Thoracic aorta (tissue), 2 donors: ENCODE data around the gene PI4KB. TPM values are rescaled to one million over a fixed set of nuclear protein-coding genes. Genes with fewer than 3 reads are reported as not detected.

Experiments used
- ATAC-seq: fragments of 150-250 bp; one replicate; pipeline ENCODE4 v1.8.0; 2017; ENCODE audit warnings: low read depth; ENCODE audit not compliant: insufficient number of reproducible peaks, low FRiP score
- DNase-seq: peaks from one replicate; pipeline ENCODE4 v3.0.0-alpha.2; 2020; ENCODE audit warnings: low spot score
- H3K27ac ChIP-seq, 2 donors: fragments of 200-600 bp; sonication (generic); 1 replicate in 1 of 2; 2 replicates in 1 of 2; pipeline ENCODE4 v1.5.1; 2016; ENCODE audit warnings: mild to moderate bottlenecking in 2 of 2, moderate library complexity in 2 of 2
- H3K27me3 ChIP-seq: fragments of 200-600 bp; sonication (generic); replicated peaks from 2 replicates; pipeline ENCODE4 v1.6.0; 2016; ENCODE audit warnings: mild to moderate bottlenecking; ENCODE audit not compliant: insufficient read depth
- H3K36me3 ChIP-seq: fragments of 200-600 bp; sonication (generic); one replicate; pipeline ENCODE4 v1.5.1; 2016
- H3K4me1 ChIP-seq, 2 donors: fragments of 200-600 bp; sonication (generic); 1 replicate in 1 of 2; 2 replicates in 1 of 2; pipeline versions ENCODE4 v1.5.1 to v1.6.0; 2016; ENCODE audit warnings: low read depth in 2 of 2, mild to moderate bottlenecking in 1 of 2; ENCODE audit not compliant: control insufficient read depth in 1 of 2
- H3K4me3 ChIP-seq: fragments of 200-600 bp; sonication (generic); 2 replicates; pipeline ENCODE4 v1.5.1; 2016; ENCODE audit warnings: mild to moderate bottlenecking
- H3K9me3 ChIP-seq: fragments of 200-600 bp; sonication (generic); 2 replicates; pipeline ENCODE4 v1.5.1; 2016
- CTCF ChIP-seq: fragments of 200-600 bp; sonication (generic); IDR thresholded peaks from one replicate; pipeline ENCODE4 v1.5.1; 2019; ENCODE audit warnings: antibody characterized with exemption
- total RNA-seq, 2 donors: library from RNA; depleted of rRNA; stranded (reverse); fragments of >200 nt; gene quantifications; one replicate each; pipeline versions ENCODE4 v1.1.0 to v1.2.3, GENCODE V29; 2016

Gene PI4KB
- total RNA-seq, 2 donors from 2014 or later: 60.1 to 63.1 TPM

- H3K4me3 ChIP-seq: no peak overlapping the region
- no peaks in the 10 kb centered on the region for H3K27me3 ChIP-seq
- H3K9me3 ChIP-seq: no peaks in the 10 kb centered on the region
- no peak for ATAC-seq
- TF ChIP-seq CTCF: no peak
- peaks cover 38% of the 10 kb centered on the region for H3K36me3 ChIP-seq
- peaks cover 5 to 9% of the 10 kb centered on the region in 2 donors for H3K4me1 ChIP-seq
- no peak for DNase-seq
- no peak overlapping the region for H3K27ac ChIP-seq
Observed at GRCh38 chr1:151364996-151365395, 37.8 kb upstream of the PI4KB start.

- ATAC-seq (no peak), DNase-seq (no peak)
- no peaks in the 10 kb centered on the region for H3K4me1 ChIP-seq
- no peaks in the 10 kb centered on the region for H3K9me3 ChIP-seq
- H3K4me3 ChIP-seq: no peak overlapping the region
- TF ChIP-seq CTCF: no peak
- no peak overlapping the region for H3K27ac ChIP-seq
- H3K27me3 ChIP-seq: no peaks in the 10 kb centered on the region
- peaks cover 27% of the 10 kb centered on the region for H3K36me3 ChIP-seq
Observed at GRCh38 chr1:151362308-151363155, 35.3 kb upstream of the PI4KB start.

GRCh38 chr1:151361883-151362282 is 34.7 kb upstream of the PI4KB start:
- H3K27me3 ChIP-seq: no peaks in the 10 kb centered on the region
- no peaks in the 10 kb centered on the region for H3K4me1 ChIP-seq
- H3K27ac ChIP-seq: no peak overlapping the region
- H3K9me3 ChIP-seq: no peaks in the 10 kb centered on the region
- no peak for ATAC-seq
- TF ChIP-seq CTCF: no peak
- no peak overlapping the region for H3K4me3 ChIP-seq
- DNase-seq: no peak
- H3K36me3 ChIP-seq: peaks cover 26% of the 10 kb centered on the region

- no peak for ATAC-seq
Observed at GRCh38 chr1:151356696-151357095, 29.5 kb upstream of the PI4KB start.

More at GRCh38 chr1:151356696-151357095, 29.5 kb upstream of the PI4KB start:
- no peak for DNase-seq
- TF ChIP-seq CTCF: no peak
- Histone ChIP-seq H3K27ac (no peak overlapping the region), H3K36me3 (no peaks in the 10 kb centered on the region), H3K4me3 (no peak overlapping the region), H3K9me3 (no peaks in the 10 kb centered on the region), H3K27me3 (no peaks in the 10 kb centered on the region), H3K4me1 (no peaks in the 10 kb centered on the region)
